Measurements from ENCODE around the gene OR4K5. TPM values are rescaled to one million over a fixed set of nuclear protein-coding genes. Genes with fewer than 3 reads are reported as not detected.

Gene OR4K5
- total and polyA plus RNA-seq, 10 of the 15 experiments (the other 5 are each of a cell fraction or from before 2014, with no cell fraction given) = not detected

- DNase-seq (ENCODE audit: low read depth, low spot score) = no peak
These were observed 1.7 kb upstream of the OR4K5 start for GRCh38 chr14:19918553-19919264.

More at GRCh38 chr14:19918553-19919264, 1.7 kb upstream of the OR4K5 start:
- Histone ChIP-seq H3K4me1 (ENCODE audit: control insufficient read depth, insufficient read depth, low read length) (no peaks in the 10 kb centered on the region), H3K9me3 (replicated peaks; ENCODE audit: control insufficient read depth, insufficient read depth, low read length) (no peaks in the 10 kb centered on the region), H3K36me3 (ENCODE audit: control insufficient read depth in 2 of 2, insufficient read depth in 2 of 2, low read length in 1 of 2) (no peaks in the 10 kb centered on the region), H3K4me2 (ENCODE audit: control insufficient read depth, insufficient read depth) (no peak overlapping the region), H3K9ac (ENCODE audit: control insufficient read depth, insufficient read depth, low read length) (no peak overlapping the region), H3K4me3 (no peak overlapping the region), H3K27me3 (replicated peaks in 1 of 2; ENCODE audit: control insufficient read depth in 2 of 2, insufficient read depth in 2 of 2, low read length in 1 of 2) (no peaks in the 10 kb centered on the region), H4K20me1 (ENCODE audit: control insufficient read depth, insufficient read depth) (no peaks in the 10 kb centered on the region), H2AFZ (ENCODE audit: control insufficient read depth, low read depth, low read length) (no peak overlapping the region), H3K27ac (ENCODE audit: control insufficient read depth, insufficient read depth) (no peak overlapping the region), H3K79me2 (ENCODE audit: control insufficient read depth, insufficient read depth, low read length) (no peaks in the 10 kb centered on the region)
- ChIA-PET POLR2A (no interaction called here), RAD21 (ENCODE audit: unreplicated experiment) (no interaction called here), CTCF (no interaction called here), SMC1A (ENCODE audit: uncharacterized antibody, unreplicated experiment) (interaction anchor here (0.5 kb wide), 1 partner anchor 49 kb away, joined by 3 read pairs; no protein-coding TSS in a partner anchor)
- intact Hi-C loops (cut with micrococcal nuclease; ENCODE audit: unreplicated experiment) = no loop called here
- no peak for TF ChIP-seq PRDM15 (CRISPR knock-in tag; IDR thresholded peaks at IDR 0.05)
- no peak for TF ChIP-seq JUNB (IDR thresholded peaks at IDR 0.05)
- no peak for TF ChIP-seq CHD1 (IDR thresholded peaks at IDR 0.05; ENCODE audit: low read depth, low read length)
- TF ChIP-seq FOS (IDR thresholded peaks at IDR 0.05; ENCODE audit: borderline replicate concordance, extremely low read depth, insufficient read length) = no peak
- no peak for TF ChIP-seq PAX8 (IDR thresholded peaks at IDR 0.05)
- TF ChIP-seq, protein P1, sequence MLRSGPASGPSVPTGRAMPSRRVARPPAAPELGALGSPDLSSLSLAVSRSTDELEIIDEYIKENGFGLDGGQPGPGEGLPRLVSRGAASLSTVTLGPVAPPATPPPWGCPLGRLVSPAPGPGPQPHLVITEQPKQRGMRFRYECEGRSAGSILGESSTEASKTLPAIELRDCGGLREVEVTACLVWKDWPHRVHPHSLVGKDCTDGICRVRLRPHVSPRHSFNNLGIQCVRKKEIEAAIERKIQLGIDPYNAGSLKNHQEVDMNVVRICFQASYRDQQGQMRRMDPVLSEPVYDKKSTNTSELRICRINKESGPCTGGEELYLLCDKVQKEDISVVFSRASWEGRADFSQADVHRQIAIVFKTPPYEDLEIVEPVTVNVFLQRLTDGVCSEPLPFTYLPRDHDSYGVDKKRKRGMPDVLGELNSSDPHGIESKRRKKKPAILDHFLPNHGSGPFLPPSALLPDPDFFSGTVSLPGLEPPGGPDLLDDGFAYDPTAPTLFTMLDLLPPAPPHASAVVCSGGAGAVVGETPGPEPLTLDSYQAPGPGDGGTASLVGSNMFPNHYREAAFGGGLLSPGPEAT (IDR thresholded peaks at IDR 0.05; ENCODE audit: low read depth) = no peak
- no peak for TF ChIP-seq HDAC6 (IDR thresholded peaks at IDR 0.05; ENCODE audit: unreplicated experiment)
- ATAC-seq (no peak), FAIRE-seq (no peak)
- in situ Hi-C loops (cut with MboI) = no loop called here
- WGBS (ENCODE audit: insufficient coverage, insufficient replicate concordance, low lambda C conversion rate, missing lambda C conversion rate) = 10% methylated on average over 4 of the region's 4 CpGs
- BruUV-seq (replicated peaks) = no TSS peak
